ENCODE results near the gene UPF2. TPM values are rescaled to one million over a fixed set of nuclear protein-coding genes. Genes with fewer than 3 reads are reported as not detected.

The UPF2 gene
- polyA plus RNA-seq, 3 donors = 38.4 to 45.4 (median 39.2) TPM

DNA sequence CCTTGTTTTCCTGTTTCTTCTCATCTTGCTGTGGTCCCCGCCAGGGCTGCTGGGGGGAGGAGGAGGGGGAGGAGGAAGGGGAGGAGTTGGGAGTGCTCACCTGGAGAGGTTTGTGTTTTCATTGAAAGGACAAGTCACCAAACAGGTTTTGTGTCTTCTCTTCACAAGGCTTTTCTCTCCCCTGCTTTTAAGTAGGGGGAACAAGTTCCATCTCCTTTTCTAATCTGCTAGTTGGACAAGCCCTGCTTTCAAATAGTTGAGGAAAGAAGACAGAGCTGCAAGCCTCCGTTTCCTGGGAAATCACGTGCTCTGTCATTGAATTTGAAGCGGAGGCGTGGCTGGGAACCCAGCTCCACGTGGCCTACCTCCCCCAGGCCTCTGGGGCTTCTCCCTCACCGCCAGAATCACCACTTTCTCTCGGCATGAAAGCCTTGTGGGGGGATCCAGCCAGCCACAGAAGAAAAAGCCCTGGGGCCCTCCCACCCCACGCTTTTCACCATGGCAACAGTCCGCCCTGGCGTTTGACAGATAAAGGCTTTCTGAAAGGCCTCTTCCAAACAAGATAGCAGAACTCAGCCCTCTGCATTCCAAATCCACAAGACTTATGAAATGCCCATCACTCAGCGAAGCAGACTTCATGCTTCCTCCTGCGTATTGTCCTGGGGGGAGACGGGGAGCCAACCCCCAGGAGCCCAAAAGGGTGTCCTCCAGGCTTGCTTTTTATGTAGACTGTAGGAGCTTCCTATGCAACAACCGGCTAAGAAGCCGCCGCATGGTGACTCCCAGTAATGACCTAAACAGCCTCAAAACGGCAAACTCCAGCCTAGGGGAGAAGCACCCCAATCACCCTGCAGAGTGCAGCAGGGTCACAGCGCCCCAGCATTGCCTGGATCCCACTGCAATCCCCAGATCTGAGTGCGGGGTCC lies 167.8 kb downstream of the UPF2 start:
- no peak for DNase-seq (ENCODE audit: low read depth in 3 of 3, low spot score in 2 of 3)

- no peak for DNase-seq (ENCODE audit: low read depth in 3 of 3, low spot score in 2 of 3)
Measured at GRCh38 chr10:11871466-11871865, 171.1 kb downstream of the UPF2 start.

- DNase-seq (ENCODE audit: low read depth in 3 of 3, low spot score in 2 of 3) = no peak
Measured at GRCh38 chr10:11870900-11871400, 171.7 kb downstream of the UPF2 start.

DNA sequence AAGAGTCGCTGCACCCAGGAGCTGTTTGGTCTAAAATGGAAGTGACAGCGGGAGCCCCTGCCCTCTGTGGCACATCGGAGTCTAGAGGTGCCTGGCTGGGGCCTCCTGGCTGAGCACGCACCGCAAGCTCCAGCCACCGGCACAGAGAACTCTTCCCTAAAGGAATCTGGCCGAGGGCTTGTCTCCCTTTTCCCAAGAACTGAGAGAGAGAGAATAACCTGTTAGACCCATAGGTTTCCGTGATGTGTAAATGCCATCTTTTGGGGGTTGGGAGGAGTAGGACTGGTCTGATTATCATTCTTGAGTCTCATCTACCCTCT lies 172.2 kb downstream of the UPF2 start:
- DNase-seq (ENCODE audit: low read depth in 3 of 3, low spot score in 2 of 3) = no peak

Other genes starting within 250 kb of the UPF2 start
- gene PROSER2, start 219.5 kb downstream of the UPF2 start, polyA plus RNA-seq (ENCODE audit: insufficient read length in 3 of 3) = 1 to 10 TPM; 4.7 to 6.1 (median 5.6) TPM
- gene DHTKD1, start 26.1 kb upstream of the UPF2 start, polyA plus RNA-seq (ENCODE audit: insufficient read length in 3 of 3) = 10 to 100 TPM; 30.9 to 33.6 (median 31.4) TPM
- 10 to 100 TPM; 11.8 to 15.0 (median 12.8) TPM for gene SEC61A2, start 86.9 kb upstream of the UPF2 start, polyA plus RNA-seq (ENCODE audit: insufficient read length in 3 of 3)
- gene NUDT5, start 153.1 kb upstream of the UPF2 start, polyA plus RNA-seq (ENCODE audit: insufficient read length in 3 of 3) = 10 to 100 TPM; 84.3 to 91.6 (median 87.6) TPM
- gene CDC123, start 153.4 kb upstream of the UPF2 start, polyA plus RNA-seq (ENCODE audit: insufficient read length in 3 of 3) = 100 to 1,000 TPM; 136 to 140 (median 137) TPM

Data from right renal cortex interstitium (tissue), 3 donors.